ENCODE results near the gene CCNY.

- TF ChIP-seq ZNF749 (CRISPR knock-in tag; IDR thresholded peaks at IDR 0.05; ENCODE audit: borderline replicate concordance) (no peak), POLR2A (IDR thresholded peaks at IDR 0.05; ENCODE audit: insufficient read depth in 1 of 2, low read depth in 2 of 2, low read length in 2 of 2) (no peak), ATF4 (CRISPR knock-in tag; IDR thresholded peaks at IDR 0.05) (no peak), HCFC1 (IDR thresholded peaks at IDR 0.05; ENCODE audit: low read depth, low read length) (no peak), NR2F2 (IDR thresholded peaks at IDR 0.05; ENCODE audit: borderline replicate concordance, low read depth) (no peak), POLR2AphosphoS5 (IDR thresholded peaks at IDR 0.05; ENCODE audit: low read depth, low read length) (no peak), ZNF281 (CRISPR knock-in tag; IDR thresholded peaks at IDR 0.05; ENCODE audit: borderline replicate concordance) (no peak), TFAP4 (IDR thresholded peaks at IDR 0.05; ENCODE audit: borderline replicate concordance, low read depth) (no peak), STAT6 (CRISPR knock-in tag; IDR thresholded peaks at IDR 0.05; ENCODE audit: borderline replicate concordance) (no peak)
Measured at GRCh38 chr10:35421553-35422178, 85.4 kb downstream of the CCNY start.

Data from HepG2 (cell line).